IgD-negative memory B cell (primary cell): ENCODE data around the gene GDF10. TPM values are rescaled to one million over a fixed set of nuclear protein-coding genes. Genes with fewer than 3 reads are reported as not detected.

Experiments used
- polyA plus RNA-seq: library from polyadenylated mRNA; unstranded; fragments of 300-500 nt; fragmentation: Illumina TruSeq; gene quantifications from one replicate; pipeline ENCODE4 v1.2.3, GENCODE V29; 2021

GDF10 gene
- polyA plus RNA-seq, 1 donor from 2014 or later, result not detected

Other genes with a start within 250 kb of the GDF10 start
- not detected for gene GDF2, start 22.3 kb downstream of the GDF10 start, polyA plus RNA-seq
- gene RBP3, start 48.2 kb downstream of the GDF10 start, polyA plus RNA-seq, result not detected
- not detected for gene ZNF488, start 84.1 kb downstream of the GDF10 start, polyA plus RNA-seq
- gene ANXA8, start 183.9 kb downstream of the GDF10 start, polyA plus RNA-seq, result not detected
- gene FAM25G, start 191.5 kb downstream of the GDF10 start, polyA plus RNA-seq, result not detected
- gene AGAP9, start 223.4 kb downstream of the GDF10 start, polyA plus RNA-seq, result 0.90 TPM